Esophagus squamous epithelium (tissue), 4 donors: ENCODE data around the gene RWDD1.

Experiments used
- POLR2A ChIP-seq, 4 donors: fragments of 450-650 bp; IDR thresholded peaks; one replicate each; pipeline ENCODE4 v1.6.1; 2017; ENCODE audit warnings: antibody characterized with exemption in 4 of 4, mild to moderate bottlenecking in 4 of 4, moderate library complexity in 3 of 4
- TF ChIP-seq, protein P1 (sequence below), 6 experiments: fragments of 450-650 bp in 4 of 6; fragments of 200-600 bp in 2 of 6; sonication (generic) in 2 of 6; IDR thresholded peaks; one replicate each; pipeline ENCODE4 v1.5.1; 2016 to 2019; ENCODE audit warnings: antibody characterized with exemption in 6 of 6, mild to moderate bottlenecking in 4 of 6, moderate library complexity in 4 of 6

DNA sequence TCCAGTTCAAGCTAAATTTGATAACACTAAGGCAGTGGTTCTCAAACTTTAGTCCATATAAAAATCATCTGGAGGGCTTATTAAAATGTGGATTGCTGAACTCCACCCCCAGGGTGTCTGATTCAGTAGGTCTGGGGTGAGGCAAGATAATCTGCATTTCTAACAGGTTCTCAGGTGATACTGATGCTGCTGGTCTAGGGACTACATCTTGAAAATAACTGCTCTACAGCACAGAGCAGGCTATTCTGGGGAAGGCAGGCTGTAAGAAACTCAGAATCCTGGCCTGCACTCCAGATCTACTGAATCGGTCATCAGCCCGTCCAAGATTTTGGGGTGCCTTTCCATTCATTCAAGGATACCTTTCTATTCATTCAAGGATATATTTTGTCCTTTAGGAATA lies 48.4 kb upstream of the RWDD1 start:
- TF ChIP-seq, protein P1, sequence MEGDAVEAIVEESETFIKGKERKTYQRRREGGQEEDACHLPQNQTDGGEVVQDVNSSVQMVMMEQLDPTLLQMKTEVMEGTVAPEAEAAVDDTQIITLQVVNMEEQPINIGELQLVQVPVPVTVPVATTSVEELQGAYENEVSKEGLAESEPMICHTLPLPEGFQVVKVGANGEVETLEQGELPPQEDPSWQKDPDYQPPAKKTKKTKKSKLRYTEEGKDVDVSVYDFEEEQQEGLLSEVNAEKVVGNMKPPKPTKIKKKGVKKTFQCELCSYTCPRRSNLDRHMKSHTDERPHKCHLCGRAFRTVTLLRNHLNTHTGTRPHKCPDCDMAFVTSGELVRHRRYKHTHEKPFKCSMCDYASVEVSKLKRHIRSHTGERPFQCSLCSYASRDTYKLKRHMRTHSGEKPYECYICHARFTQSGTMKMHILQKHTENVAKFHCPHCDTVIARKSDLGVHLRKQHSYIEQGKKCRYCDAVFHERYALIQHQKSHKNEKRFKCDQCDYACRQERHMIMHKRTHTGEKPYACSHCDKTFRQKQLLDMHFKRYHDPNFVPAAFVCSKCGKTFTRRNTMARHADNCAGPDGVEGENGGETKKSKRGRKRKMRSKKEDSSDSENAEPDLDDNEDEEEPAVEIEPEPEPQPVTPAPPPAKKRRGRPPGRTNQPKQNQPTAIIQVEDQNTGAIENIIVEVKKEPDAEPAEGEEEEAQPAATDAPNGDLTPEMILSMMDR (IDR thresholded peaks at IDR 0.05): no peak
- no peak for TF ChIP-seq POLR2A (IDR thresholded peaks at IDR 0.05)
